HEK293 (cell line): ENCODE measurements around the gene RAB8A.

Experiments
- ZNF184 ChIP-seq: fragments of 450-650 bp; IDR thresholded peaks from 2 replicates; pipeline ENCODE4 v1.5.1; 2018; ENCODE audit warnings: missing biosample characterization, mild to moderate bottlenecking, missing genetic modification characterization
- ZNF274 ChIP-seq, 2 experiments: fragments of 200-500 bp in 1 of 2; fragments of 450-650 bp in 1 of 2; sonication (Bioruptor generic) in 1 of 2; formaldehyde crosslinking in 1 of 2; IDR thresholded peaks; 2 replicates each; pipeline versions ENCODE4 v1.5.1 to v1.6.1; 2014 to 2016; ENCODE audit warnings: borderline replicate concordance in 1 of 2, inconsistent platforms in 1 of 2, low read length in 1 of 2, missing biosample characterization in 1 of 2, missing genetic modification characterization in 1 of 2
- ZNF416 ChIP-seq: fragments of 450-650 bp; formaldehyde crosslinking; IDR thresholded peaks from 2 replicates; pipeline ENCODE4 v1.5.1; 2016; ENCODE audit warnings: missing biosample characterization, missing genetic modification characterization
- TF ChIP-seq, protein P1 (sequence below): fragments of 450-650 bp; formaldehyde crosslinking; IDR thresholded peaks from 2 replicates; pipeline ENCODE4 v1.5.1; 2016; ENCODE audit warnings: missing biosample characterization, missing genetic modification characterization

DNA sequence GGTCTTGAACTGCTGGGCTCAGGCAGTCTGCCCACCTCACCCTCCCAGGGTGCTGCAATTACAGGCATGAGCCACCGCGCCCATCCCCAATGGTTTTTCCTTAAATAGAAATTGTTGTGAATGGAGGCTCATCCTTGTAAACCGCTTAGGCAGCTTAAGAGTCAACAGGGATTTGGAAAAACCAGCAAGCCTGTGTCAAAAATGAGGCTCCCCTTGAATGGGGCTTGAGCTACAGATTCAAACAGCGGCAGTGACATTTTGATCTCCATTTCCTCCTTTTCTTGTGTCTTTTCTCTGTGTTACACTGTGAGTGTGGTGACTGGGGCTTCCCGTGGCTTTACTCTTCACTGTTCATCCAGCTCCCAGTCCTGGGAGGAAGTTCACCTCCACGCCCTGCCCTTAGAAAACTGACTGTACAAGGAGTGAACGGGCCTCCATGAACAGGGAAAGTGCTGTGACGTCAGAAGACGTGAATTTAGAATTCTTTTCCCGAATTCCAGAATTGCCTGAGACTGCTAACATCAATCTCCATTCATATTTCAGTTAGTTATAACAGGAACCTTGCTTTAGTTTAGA lies 15.3 kb upstream of the RAB8A start:
- TF ChIP-seq, protein P1, sequence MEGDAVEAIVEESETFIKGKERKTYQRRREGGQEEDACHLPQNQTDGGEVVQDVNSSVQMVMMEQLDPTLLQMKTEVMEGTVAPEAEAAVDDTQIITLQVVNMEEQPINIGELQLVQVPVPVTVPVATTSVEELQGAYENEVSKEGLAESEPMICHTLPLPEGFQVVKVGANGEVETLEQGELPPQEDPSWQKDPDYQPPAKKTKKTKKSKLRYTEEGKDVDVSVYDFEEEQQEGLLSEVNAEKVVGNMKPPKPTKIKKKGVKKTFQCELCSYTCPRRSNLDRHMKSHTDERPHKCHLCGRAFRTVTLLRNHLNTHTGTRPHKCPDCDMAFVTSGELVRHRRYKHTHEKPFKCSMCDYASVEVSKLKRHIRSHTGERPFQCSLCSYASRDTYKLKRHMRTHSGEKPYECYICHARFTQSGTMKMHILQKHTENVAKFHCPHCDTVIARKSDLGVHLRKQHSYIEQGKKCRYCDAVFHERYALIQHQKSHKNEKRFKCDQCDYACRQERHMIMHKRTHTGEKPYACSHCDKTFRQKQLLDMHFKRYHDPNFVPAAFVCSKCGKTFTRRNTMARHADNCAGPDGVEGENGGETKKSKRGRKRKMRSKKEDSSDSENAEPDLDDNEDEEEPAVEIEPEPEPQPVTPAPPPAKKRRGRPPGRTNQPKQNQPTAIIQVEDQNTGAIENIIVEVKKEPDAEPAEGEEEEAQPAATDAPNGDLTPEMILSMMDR, result no peak
- TF ChIP-seq ZNF416 (no peak), ZNF274 (IDR thresholded peaks at IDR 0.05; ENCODE audit: low read length) (no peak), ZNF274 (tag by site-specific recombination; IDR thresholded peaks at IDR 0.05; ENCODE audit: borderline replicate concordance) (no peak), ZNF184 (tag by site-specific recombination) (no peak)
